ENCODE data around the gene TTBK1.

DNA sequence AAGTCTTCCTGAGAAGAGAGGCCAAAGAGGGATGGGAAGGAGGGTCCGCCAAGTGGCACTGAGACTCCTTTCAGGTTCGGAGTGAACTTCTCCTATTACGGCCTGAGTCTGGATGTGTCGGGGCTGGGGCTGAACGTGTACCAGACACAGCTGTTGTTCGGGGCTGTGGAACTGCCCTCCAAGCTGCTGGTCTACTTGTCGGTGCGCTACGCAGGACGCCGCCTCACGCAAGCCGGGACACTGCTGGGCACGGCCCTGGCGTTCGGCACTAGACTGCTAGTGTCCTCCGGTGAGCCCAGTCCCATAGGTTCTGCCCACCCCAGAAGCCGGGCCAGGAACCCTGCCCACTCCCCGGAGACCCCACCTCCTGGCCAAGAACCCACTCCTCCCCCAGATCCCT is 58.8 kb downstream of the TTBK1 start:
- TF ChIP-seq FOXM1 (IDR thresholded peaks at IDR 0.05; ENCODE audit: borderline replicate concordance, low read depth) (no peak), REST (IDR thresholded peaks at IDR 0.05; ENCODE audit: low read depth) (no peak), EP300 (IDR thresholded peaks at IDR 0.05; ENCODE audit: borderline replicate concordance) (no peak), EGR1 (IDR thresholded peaks at IDR 0.05) (no peak)
- TF ChIP-seq, protein P1, sequence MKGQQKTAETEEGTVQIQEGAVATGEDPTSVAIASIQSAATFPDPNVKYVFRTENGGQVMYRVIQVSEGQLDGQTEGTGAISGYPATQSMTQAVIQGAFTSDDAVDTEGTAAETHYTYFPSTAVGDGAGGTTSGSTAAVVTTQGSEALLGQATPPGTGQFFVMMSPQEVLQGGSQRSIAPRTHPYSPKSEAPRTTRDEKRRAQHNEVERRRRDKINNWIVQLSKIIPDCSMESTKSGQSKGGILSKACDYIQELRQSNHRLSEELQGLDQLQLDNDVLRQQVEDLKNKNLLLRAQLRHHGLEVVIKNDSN (IDR thresholded peaks at IDR 0.05) = no peak

Measured in Ishikawa (cell line).